GM20431 (cell line): ENCODE data around the gene PRKCH.

Experiments used
- in situ Hi-C: fragments of 300-500 bp; cut with MseI, MboI; formaldehyde crosslinking; loops from one replicate; pipeline ENCODE4 v1.15.0; 2020; ENCODE audit warnings: low sequenced_read_pairs; ENCODE audit not compliant: unreplicated experiment

Gene PRKCH

DNA sequence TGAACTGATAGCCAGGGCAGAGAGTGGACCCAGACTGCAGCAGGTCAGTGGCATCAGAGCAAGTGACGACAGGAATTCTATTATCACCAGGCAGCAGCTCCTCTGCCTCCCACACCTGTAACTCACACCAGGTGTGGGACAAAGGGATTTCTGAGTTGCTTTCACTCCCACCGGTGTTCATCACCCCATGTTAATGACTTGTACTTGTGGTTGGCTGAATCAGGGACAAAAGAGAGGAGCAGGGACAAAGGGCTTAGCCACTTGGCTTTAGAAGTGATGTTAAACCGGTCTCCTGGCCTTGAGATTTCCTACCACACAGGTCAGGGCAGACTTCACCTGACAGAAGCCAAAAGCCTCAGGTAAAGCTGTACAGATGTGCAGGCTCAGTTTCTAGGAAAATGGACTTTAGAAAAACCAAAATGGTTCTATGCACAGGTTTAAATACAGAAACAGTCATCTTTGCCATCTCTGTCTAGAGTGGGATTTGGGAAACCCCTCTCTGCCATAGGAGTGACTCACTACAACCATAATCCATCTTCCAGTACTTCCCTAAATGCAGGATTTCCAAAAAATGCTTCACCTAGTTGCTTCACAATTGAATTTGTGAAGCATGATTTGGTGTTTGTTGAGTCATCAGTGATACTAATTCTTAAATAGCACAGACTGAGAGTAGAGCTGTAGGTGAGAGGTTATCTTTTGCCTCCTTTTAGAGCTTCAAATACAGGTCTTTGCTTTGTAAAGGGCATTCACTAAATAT lies 158.5 kb downstream of the PRKCH start:
- in situ Hi-C loops: no loop called here

GRCh38 chr14:61480704-61481285 lies 159.4 kb downstream of the PRKCH start:
- in situ Hi-C loops: no loop called here

DNA sequence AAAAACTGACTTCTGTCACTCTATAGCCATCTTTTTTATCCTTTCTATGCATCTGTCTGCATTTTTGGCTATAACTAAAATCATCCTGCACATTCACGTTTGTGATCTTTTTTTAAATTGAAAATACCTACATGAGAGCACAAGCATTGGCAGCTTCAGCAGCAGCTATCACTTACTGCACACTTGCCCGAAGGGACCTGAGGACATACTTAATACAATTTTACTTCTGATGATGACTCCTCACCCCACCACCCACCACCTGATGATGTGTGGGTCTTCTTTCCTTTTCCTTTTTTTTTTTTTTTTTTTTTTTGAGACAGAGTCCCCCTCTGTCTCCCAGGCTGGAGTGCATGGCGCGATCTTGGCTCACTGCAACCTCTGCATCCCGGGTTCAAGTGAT lies 160.3 kb downstream of the PRKCH start:
- in situ Hi-C loops: no loop called here

DNA sequence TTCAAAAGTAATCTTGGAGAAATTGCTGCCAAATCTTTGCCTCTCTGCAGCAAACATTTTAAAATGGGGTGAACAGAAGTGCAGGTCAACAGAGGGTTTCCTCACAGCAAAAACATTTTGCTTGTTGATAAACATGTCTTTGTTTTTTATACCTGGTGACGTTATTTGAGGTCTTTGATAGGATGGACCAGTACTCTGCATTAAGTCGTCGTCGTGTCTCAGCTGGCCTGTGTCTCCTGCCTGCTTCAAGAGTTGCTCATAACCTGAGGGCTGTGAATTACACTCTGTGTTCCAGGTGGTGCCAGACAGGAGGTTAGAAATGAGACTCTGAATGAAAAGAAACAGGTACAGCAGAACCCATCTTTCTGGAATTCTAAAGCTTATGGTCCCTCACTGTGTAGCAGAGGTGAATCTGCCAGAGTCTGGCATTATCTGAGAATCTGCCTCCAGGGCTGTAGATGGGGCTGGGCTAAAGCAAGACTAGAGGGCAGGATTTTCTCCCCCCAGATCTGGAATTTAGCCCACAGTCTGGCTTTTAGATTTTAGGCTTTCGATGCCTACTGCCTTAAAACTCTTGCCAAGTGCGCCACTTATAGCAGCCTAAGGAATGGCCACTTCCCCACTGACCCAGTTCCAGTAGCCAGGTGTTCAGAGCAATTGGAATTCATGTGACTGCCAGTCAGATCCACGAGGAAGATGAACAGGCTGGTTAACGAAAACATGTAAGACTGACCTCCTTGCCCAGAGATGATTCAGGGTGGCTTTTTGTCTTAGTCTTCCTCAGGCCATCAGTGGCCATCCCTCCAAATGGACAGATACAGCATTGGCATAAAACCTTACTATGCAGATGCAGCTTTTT lies 161.2 kb downstream of the PRKCH start:
- in situ Hi-C loops: no loop called here

DNA sequence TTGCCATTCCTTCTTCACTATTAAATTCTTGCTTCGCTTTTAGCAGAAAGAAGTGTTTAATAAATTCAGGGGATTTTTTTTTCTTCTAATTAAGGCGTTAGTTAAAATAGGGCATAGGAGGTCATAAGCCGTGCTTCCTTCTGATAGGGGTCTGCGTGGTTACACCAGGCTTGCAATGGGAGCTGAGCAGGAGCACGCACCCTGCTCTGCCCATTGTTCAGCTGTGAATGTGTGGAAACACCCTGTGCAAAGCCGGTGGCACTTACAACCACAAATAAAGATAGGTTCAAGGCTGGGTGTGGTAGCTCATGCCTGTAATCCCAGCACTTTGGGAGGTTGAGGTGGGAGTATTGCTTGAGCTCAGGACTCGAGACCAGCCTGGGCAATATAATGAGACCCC lies 162.1 kb downstream of the PRKCH start:
- in situ Hi-C loops: no loop called here

DNA sequence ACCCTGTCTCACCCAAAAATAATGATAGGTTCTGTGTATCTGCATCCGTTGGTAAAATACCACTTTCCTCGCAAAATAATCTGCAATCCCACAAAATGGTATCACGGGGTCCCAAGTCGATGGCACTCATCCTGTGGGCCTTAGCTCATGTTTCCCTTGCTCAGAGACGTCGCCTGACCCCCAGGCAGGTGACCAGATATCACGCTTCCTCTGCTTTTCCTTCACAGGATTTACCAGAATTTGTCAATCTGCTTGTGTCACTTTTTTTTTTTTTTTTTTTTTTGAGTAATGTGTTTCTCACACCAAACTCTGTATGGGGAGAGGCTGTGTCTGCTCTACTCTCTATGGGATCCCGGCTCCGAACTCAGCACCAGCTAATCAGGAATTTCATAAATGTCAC lies 162.7 kb downstream of the PRKCH start:
- in situ Hi-C loops: no loop called here

- in situ Hi-C loops: no loop called here
Measured at GRCh38 chr14:61484826-61485584, 163.6 kb downstream of the PRKCH start.

DNA sequence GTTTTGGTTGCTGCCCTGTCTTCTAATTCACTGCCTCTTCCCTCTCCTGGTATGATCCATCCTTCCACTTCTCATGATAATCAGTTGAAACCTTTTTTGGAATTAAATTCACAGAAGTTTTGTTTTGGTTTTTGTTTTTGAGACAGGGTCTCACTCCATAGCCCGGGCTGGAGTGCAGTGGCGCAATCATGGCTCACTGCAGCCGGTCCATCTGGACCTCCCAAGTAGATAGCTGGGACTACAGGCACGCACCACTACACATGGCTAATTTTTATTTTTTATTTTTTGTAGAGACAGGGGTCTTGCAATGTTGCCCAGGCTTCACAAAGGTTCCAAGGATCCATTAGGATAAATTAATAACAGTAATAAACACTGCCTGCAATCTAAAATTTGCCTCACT lies 164.3 kb downstream of the PRKCH start:
- in situ Hi-C loops: no loop called here

DNA sequence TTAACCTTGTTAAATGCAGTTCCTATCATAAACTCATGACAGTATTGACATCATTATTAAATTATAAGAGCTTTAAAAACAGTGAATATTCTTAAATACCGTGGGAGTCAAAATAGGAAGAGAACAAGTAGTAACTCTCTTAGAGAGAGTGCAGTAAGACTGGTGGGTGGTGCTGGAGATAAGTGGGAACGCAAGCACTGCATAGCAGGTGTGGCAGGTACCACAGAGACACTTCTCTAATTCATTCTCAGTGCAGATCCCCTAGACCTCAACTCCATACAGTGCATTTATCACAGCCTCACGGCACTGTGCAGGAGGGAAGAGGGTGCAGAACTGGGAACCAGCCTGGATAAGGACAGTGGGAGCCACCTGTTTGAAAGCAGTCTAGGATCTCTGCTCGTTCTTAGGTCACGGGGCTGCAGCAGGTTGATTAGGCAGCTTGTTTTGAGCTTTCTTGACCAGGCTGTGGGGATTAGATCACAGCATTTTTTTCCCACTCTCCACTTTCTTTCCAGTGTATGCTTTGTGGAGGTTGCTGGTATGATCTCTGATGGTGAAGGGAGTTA lies 165.6 kb downstream of the PRKCH start:
- in situ Hi-C loops: no loop called here

GRCh38 chr14:61488417-61489401 lies 167.3 kb downstream of the PRKCH start:
- in situ Hi-C loops: no loop called here

DNA sequence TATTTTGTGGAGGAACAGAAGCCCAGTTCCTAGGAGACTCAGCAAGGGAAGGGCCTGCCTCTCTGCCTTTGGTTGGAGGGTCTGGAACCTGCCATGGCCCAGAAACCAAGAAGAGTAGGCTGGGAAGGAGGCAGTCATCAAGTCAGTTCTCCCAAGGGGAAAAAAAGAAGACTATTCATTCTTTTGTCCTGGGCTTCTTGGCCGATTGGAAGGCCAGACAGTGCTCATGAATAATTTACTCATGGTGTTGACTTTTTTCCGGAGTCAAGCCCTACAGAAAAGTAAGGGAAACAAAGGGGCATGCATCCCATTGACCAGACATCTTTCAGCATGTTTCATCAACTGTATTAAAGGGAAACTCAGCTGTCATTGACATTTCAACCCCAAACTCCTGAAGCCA lies 168.1 kb downstream of the PRKCH start:
- in situ Hi-C loops: no loop called here

DNA sequence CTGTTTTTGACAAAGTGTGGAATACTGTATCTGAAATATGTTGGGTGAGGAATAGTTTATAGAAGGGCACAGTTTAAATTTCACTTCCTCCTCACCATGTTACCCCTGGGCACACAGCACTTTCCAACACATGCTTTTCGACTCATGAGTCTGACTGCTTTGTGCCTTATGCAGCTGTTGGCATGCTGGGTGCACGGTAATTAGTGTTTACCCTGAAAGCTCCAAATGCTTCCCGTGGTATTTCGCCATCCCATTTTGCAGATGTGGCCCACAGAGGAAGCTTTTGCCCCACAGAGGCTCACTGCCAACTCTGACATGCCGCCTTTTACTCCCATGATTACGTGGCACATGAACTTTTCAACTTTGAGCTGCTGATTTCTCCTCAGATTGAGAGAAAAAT lies 168.6 kb downstream of the PRKCH start:
- in situ Hi-C loops: no loop called here

DNA sequence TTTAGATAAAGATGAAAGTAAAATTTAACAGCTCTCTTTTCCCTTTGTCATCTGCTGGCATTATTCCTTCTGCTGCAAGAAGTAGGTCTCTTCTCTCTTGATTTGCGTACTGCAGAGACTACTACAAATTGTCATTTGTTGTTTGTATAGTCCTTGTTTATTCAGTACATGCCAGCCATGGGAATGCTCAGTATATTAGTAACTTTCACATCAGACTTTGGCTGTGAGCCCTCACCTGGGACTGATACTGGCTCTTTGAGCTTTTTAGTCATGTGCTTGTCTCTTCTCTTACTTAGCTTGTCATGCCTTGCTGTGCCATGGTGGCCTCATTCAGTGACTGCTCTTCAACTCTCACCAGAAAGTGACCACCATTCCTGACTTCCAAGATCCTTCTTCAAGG lies 169.8 kb downstream of the PRKCH start:
- in situ Hi-C loops: no loop called here

DNA sequence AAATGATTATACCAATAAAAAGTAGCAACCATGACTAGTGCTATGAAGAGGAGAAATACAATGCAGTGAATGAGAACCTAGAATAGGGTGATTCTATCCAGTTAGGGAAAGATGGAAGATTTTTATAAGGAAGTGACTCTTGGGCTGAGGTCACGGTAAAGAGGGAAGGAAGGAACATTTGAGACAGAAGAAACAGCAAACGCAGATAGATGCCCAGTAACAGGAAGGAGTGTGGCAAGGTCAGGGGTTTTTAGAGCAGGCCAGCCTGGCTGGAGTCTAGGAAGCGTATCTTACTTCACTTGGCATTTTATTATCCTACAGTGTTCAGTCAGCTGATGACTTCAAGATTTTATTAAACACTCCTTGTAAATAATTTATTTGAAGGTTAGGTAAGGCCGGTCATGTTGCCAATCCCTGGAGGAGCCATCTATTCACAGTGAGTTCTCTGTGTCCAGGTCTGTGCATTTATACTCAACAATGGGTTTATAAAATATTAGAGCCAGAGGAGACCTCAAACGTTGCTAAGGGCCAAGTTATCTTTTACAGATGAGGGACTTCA lies 170.6 kb downstream of the PRKCH start:
- in situ Hi-C loops: no loop called here

DNA sequence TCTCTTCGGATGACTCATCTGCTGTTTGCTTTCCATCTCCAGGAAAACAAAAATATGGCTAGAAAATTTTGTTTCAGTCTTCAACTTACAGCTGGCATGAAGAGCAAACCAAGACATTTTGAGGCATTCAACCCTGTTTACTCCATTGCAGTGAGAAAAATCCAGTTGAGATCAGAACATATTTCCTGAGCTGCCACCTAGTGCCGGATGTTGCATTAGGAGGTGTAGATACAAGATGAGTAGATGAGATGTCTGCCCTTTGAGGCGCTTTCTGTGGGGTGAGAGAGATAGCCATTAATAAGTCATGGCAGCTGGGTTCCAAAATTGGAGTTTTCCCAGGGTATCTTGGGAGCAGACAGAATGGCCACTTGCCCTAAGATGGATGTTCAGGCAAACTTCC lies 171.1 kb downstream of the PRKCH start:
- in situ Hi-C loops: no loop called here

GRCh38 chr14:61493239-61493638 lies 171.9 kb downstream of the PRKCH start:
- in situ Hi-C loops: no loop called here

DNA sequence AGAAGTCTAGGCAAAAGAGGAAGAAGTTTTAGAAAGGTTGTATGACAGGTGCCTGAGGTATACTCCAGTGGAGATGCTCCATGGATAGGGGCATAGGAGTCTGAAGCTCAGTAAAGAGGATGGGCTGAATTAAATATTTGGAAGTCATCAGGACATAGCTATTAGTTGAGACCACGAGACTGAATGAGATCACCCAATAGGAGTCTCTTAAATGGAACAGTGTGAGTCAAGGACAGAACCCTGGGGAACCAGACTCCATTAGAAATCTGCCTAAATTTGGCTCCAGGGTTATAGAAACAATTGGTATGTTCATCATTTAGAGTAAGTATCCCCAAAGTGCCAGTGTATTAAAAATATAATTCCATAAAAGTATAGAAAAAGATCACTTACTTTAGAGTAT lies 172.6 kb downstream of the PRKCH start:
- in situ Hi-C loops: no loop called here

GRCh38 chr14:61495809-61496208 lies 174.4 kb downstream of the PRKCH start:
- in situ Hi-C loops: no loop called here

DNA sequence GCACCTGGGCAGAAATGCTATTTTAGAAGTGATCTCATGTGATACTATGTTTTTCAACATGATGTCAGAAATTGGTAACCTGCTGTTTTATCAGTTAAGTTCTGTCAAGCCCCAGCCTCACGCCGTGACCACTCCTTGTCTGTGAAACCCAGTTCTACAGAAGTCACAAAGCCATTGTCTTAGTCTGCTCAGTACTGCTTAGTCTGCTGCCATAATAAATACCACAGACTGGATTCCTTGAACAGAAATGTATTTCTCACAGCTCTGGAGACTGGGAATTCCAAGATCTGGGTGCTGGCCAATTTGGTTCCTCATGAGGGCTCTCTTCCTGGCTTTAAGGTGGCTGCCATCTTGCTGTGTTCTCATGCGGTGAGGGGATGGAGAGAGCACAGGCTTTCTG lies 176.9 kb downstream of the PRKCH start:
- in situ Hi-C loops: no loop called here
